H1 (cell line): ENCODE data around the gene DNAL1. TPM values are rescaled to one million over a fixed set of nuclear protein-coding genes. Genes with fewer than 3 reads are reported as not detected.

ENCODE experiments used
- CTCF ChIA-PET: fragments of 300-600 bp; sonication (Branson Sonifier 250); formaldehyde crosslinking; loops from one replicate; lab custom pipeline; 2021; ENCODE audit not compliant: partially characterized antibody; lab: Charles Lee
- POLR2A ChIA-PET: fragments of 300-600 bp; sonication (Branson Sonifier 250); formaldehyde crosslinking; loops from one replicate; lab custom pipeline; 2021; ENCODE audit warnings: inconsistent platforms; ENCODE audit not compliant: partially characterized antibody; lab: Charles Lee
- DNase-seq, 2 experiments: peaks; one replicate each; pipeline versions ENCODE4 v3.0.0 to v3.0.0-alpha.2; 2010 to 2022; ENCODE audit warnings: low spot score in 2 of 2, low read depth in 1 of 2, mixed read lengths in 1 of 2
- FAIRE-seq: peaks from 2 replicates; lab custom pipeline; 2011; peaks lifted over from hg19 to GRCh38; lab: Jason Lieb, UNC
- H2AFZ ChIP-seq: 2 replicates; pipeline ENCODE4 v1.8.1; 2012; ENCODE audit warnings: low read length, inconsistent platforms
- H2AK5ac ChIP-seq: 2 replicates; pipeline ENCODE4 v1.6.1; 2013; ENCODE audit warnings: low read depth, low read length
- H2BK120ac ChIP-seq: replicated peaks from 2 replicates; pipeline ENCODE3; 2013; ENCODE audit warnings: low read depth, low read length, inconsistent platforms
- H2BK12ac ChIP-seq: 2 replicates; pipeline ENCODE4 v1.6.1; 2013; ENCODE audit warnings: low read depth, low read length
- H2BK15ac ChIP-seq: 2 replicates; pipeline ENCODE4 v1.6.1; 2013; ENCODE audit warnings: low read length
- H2BK20ac ChIP-seq: 2 replicates; pipeline ENCODE4 v1.6.1; 2013; ENCODE audit warnings: low read length
- H2BK5ac ChIP-seq: 2 replicates; pipeline ENCODE4 v1.6.1; 2013; ENCODE audit warnings: low read depth, low read length
- H3K14ac ChIP-seq: 2 replicates; pipeline ENCODE4 v1.6.1; 2013; ENCODE audit warnings: inconsistent platforms; ENCODE audit not compliant: insufficient read length
- H3K18ac ChIP-seq: 2 replicates; pipeline ENCODE4 v1.6.1; 2013; ENCODE audit warnings: low read length; ENCODE audit errors: extremely low read depth
- H3K23ac ChIP-seq: 2 replicates; pipeline ENCODE4 v1.6.1; 2013; ENCODE audit warnings: inconsistent platforms; ENCODE audit not compliant: insufficient read length
- H3K23me2 ChIP-seq: 2 replicates; pipeline ENCODE4 v1.6.1; 2013; ENCODE audit warnings: low read depth, low read length
- H3K27ac ChIP-seq: 2 replicates; pipeline ENCODE4 v1.6.1; 2011; ENCODE audit warnings: low read depth, low read length, inconsistent platforms
- H3K27me3 ChIP-seq, 4 experiments: replicated peaks in 1 of 4; 1 replicate in 1 of 4; 2 replicates in 3 of 4; pipeline versions ENCODE4 v1.6.1 to v1.8.1; 2011 to 2013; ENCODE audit warnings: low read length in 3 of 4, mild to moderate bottlenecking in 3 of 4, inconsistent platforms in 2 of 4, mixed read lengths in 2 of 4, moderate library complexity in 1 of 4; ENCODE audit not compliant: control insufficient read depth in 3 of 4, insufficient read depth in 3 of 4; ENCODE audit errors: extremely low read depth in 1 of 4
- H3K36me3 ChIP-seq, 4 experiments: 2 replicates each; pipeline versions ENCODE4 v1.6.1 to v1.8.1; 2011 to 2013; ENCODE audit warnings: mild to moderate bottlenecking in 4 of 4, low read length in 3 of 4, moderate library complexity in 2 of 4, control low read depth in 1 of 4, inconsistent platforms in 1 of 4; ENCODE audit not compliant: insufficient read depth in 4 of 4, control insufficient read depth in 2 of 4
- H3K4ac ChIP-seq: replicated peaks from 2 replicates; pipeline ENCODE3; 2013; ENCODE audit warnings: low read length, low read depth, mixed read lengths, inconsistent platforms; ENCODE audit not compliant: insufficient read length
- H3K4me1 ChIP-seq, 4 experiments: replicated peaks in 1 of 4; 1 replicate in 1 of 4; 2 replicates in 3 of 4; pipeline versions ENCODE4 v1.6.1 to v1.8.1; 2011 to 2013; ENCODE audit warnings: low read length in 3 of 4, inconsistent platforms in 2 of 4, mixed read lengths in 1 of 4; ENCODE audit not compliant: insufficient read depth in 4 of 4, control insufficient read depth in 3 of 4
- H3K4me2 ChIP-seq, 2 experiments: 2 replicates each; pipeline versions ENCODE4 v1.6.1 to v1.8.1; 2011 to 2013; ENCODE audit warnings: low read depth in 2 of 2, low read length in 2 of 2, control low read depth in 1 of 2, inconsistent platforms in 1 of 2, mild to moderate bottlenecking in 1 of 2; ENCODE audit not compliant: insufficient read depth in 1 of 2
- H3K4me3 ChIP-seq, 4 experiments: fragments of 200-600, 300-600 bp in 1 of 4; sonication (generic), shearing (Covaris generic), sonication (Bioruptor Twin) in 1 of 4; 2 replicates each; pipeline versions ENCODE4 v1.5.1 to v1.8.1; 2011 to 2016; ENCODE audit warnings: low read length in 4 of 4, low read depth in 3 of 4, control low read depth in 2 of 4, inconsistent platforms in 2 of 4, mild to moderate bottlenecking in 2 of 4, mixed read lengths in 1 of 4, moderate library complexity in 1 of 4; ENCODE audit not compliant: insufficient read depth in 2 of 4; ENCODE audit errors: extremely low read depth in 1 of 4
- H3K56ac ChIP-seq: replicated peaks from 2 replicates; pipeline ENCODE3; 2013; ENCODE audit warnings: low read depth, mild to moderate bottlenecking, mixed read lengths, low read length, inconsistent platforms; ENCODE audit not compliant: insufficient read length
- H3K79me1 ChIP-seq: 2 replicates; pipeline ENCODE4 v1.6.1; 2013; ENCODE audit warnings: low read depth, low read length, control low read depth
- H3K79me2 ChIP-seq, 2 experiments: 2 replicates each; pipeline versions ENCODE4 v1.6.1 to v1.8.1; 2012 to 2013; ENCODE audit warnings: low read length in 2 of 2, mild to moderate bottlenecking in 2 of 2, inconsistent platforms in 1 of 2; ENCODE audit not compliant: insufficient read depth in 2 of 2, control insufficient read depth in 1 of 2
- H3K9ac ChIP-seq, 4 experiments: replicated peaks in 1 of 4; 1 replicate in 1 of 4; 2 replicates in 3 of 4; pipeline versions ENCODE4 v1.6.1 to v1.8.1; 2011 to 2013; ENCODE audit warnings: low read depth in 3 of 4, low read length in 3 of 4, control low read depth in 2 of 4, mild to moderate bottlenecking in 2 of 4, moderate library complexity in 2 of 4, inconsistent platforms in 1 of 4; ENCODE audit errors: extremely low read depth in 1 of 4
- H3K9me3 ChIP-seq, 2 experiments: 2 replicates each; pipeline versions ENCODE4 v1.6.1 to v1.8.1; 2012 to 2013; ENCODE audit warnings: mild to moderate bottlenecking in 2 of 2, moderate library complexity in 2 of 2, control low read depth in 1 of 2, inconsistent platforms in 1 of 2, low read depth in 1 of 2, low read length in 1 of 2, mixed read lengths in 1 of 2; ENCODE audit not compliant: insufficient read depth in 2 of 2
- H4K20me1 ChIP-seq, 2 experiments: replicated peaks in 1 of 2; 2 replicates each; pipeline versions ENCODE3 to v1.8.1; 2011 to 2013; ENCODE audit warnings: inconsistent platforms in 2 of 2, low read length in 2 of 2, mild to moderate bottlenecking in 1 of 2; ENCODE audit not compliant: insufficient read depth in 2 of 2, control insufficient read depth in 1 of 2
- H4K5ac ChIP-seq: 2 replicates; pipeline ENCODE4 v1.6.1; 2013; ENCODE audit warnings: low read length, low read depth, mixed read lengths, inconsistent platforms; ENCODE audit not compliant: insufficient read length
- H4K8ac ChIP-seq: 2 replicates; pipeline ENCODE4 v1.8.0; 2013; ENCODE audit warnings: mild to moderate bottlenecking, moderate library complexity, low read length, inconsistent platforms; ENCODE audit not compliant: insufficient read depth; ENCODE audit errors: extremely low read depth
- H4K91ac ChIP-seq: replicated peaks from 2 replicates; pipeline ENCODE3; 2013; ENCODE audit warnings: low read length, mixed read lengths, inconsistent platforms; ENCODE audit not compliant: insufficient read length
- JUND ChIP-seq: IDR thresholded peaks from 2 replicates; pipeline ENCODE4 v1.6.1; 2011; ENCODE audit warnings: mild to moderate bottlenecking, improper control_type of control experiment, low read length
- KDM4A ChIP-seq: IDR thresholded peaks from one replicate; pipeline ENCODE4 v1.7.1; 2012; ENCODE audit warnings: low read depth, mild to moderate bottlenecking, moderate library complexity, low read length, inconsistent platforms; ENCODE audit not compliant: severe bottlenecking
- KDM5A ChIP-seq: fragments of 200-600 bp; IDR thresholded peaks from 2 replicates; pipeline ENCODE4 v1.7.1; 2012; ENCODE audit warnings: mild to moderate bottlenecking, low read length, inconsistent platforms, mixed read lengths
- MAFK ChIP-seq: IDR thresholded peaks from 2 replicates; pipeline ENCODE4 v1.6.1; 2012; ENCODE audit warnings: low read depth, mild to moderate bottlenecking, improper control_type of control experiment, low read length
- NANOG ChIP-seq: IDR thresholded peaks from 2 replicates; pipeline ENCODE4 v1.6.1; 2011; ENCODE audit warnings: low read length, low read depth, mild to moderate bottlenecking, inconsistent platforms; ENCODE audit not compliant: insufficient read depth, poor library complexity, severe bottlenecking
- PHF8 ChIP-seq: fragments of 200-600 bp; sonication (generic); conservative IDR thresholded peaks from 2 replicates; pipeline ENCODE4 v1.7.1; 2012; ENCODE audit warnings: low read depth, mild to moderate bottlenecking, inconsistent platforms, low read length, moderate library complexity
- RNF2 ChIP-seq: fragments of 200-900, 300-1000 bp; sonication (generic); IDR thresholded peaks from 2 replicates; pipeline ENCODE4 v1.7.1; 2016; ENCODE audit warnings: borderline replicate concordance, low read depth, mild to moderate bottlenecking, antibody characterized with exemption, low read length; ENCODE audit not compliant: poor library complexity, severe bottlenecking; ENCODE audit errors: missing control alignments
- SRF ChIP-seq: IDR thresholded peaks from 2 replicates; pipeline ENCODE4 v1.6.1; 2011; ENCODE audit warnings: mild to moderate bottlenecking, low read depth, low read length, moderate library complexity
- TAF1 ChIP-seq: IDR thresholded peaks from 2 replicates; pipeline ENCODE4 v1.6.1; 2011; ENCODE audit warnings: mild to moderate bottlenecking, low read depth, low read length
- TAF7 ChIP-seq: optimal IDR thresholded peaks from 2 replicates; pipeline ENCODE3; 2011; ENCODE audit warnings: low read depth, mild to moderate bottlenecking, inconsistent platforms, low read length, moderate library complexity, borderline replicate concordance
- TBP ChIP-seq: IDR thresholded peaks from 2 replicates; pipeline ENCODE4 v1.6.1; 2011; ENCODE audit warnings: low read depth, low read length, improper control_type of control experiment
- TCF12 ChIP-seq: IDR thresholded peaks from 2 replicates; pipeline ENCODE4 v1.6.1; 2011; ENCODE audit warnings: low read depth, mild to moderate bottlenecking, low read length
- TEAD4 ChIP-seq: IDR thresholded peaks from 2 replicates; pipeline ENCODE4 v1.6.1; 2012; ENCODE audit warnings: low read depth, low read length, inconsistent platforms, mixed read lengths
- YY1 ChIP-seq: IDR thresholded peaks from 2 replicates; pipeline ENCODE4 v1.6.1; 2011; ENCODE audit warnings: low read depth, mild to moderate bottlenecking, low read length
- WGBS, 2 experiments: shearing (Covaris generic) in 1 of 2; methylation state at CpG; one replicate each; pipeline versions ENCODE4 v1.1.6 to v1.1.7; 2013 to 2015; ENCODE audit warnings: low lambda C conversion rate in 2 of 2, mixed read lengths in 2 of 2, inconsistent platforms in 1 of 2, low coverage in 1 of 2, missing lambda C conversion rate in 1 of 2; ENCODE audit not compliant: insufficient replicate concordance in 2 of 2, insufficient coverage in 1 of 2, insufficient read length in 1 of 2; ENCODE audit errors: extremely low coverage in 1 of 2, missing lambda C conversion rate in 1 of 2; 5-methylcytosine and 5-hydroxymethylcytosine counted together
- polyA plus RNA-seq, 7 experiments: library from polyadenylated mRNA; depleted of rRNA in 3 of 7; stranded (reverse) in 5 of 7; unstranded in 2 of 7; fragments of >200 nt in 5 of 7; fragments of 200-250 nt in 2 of 7; gene quantifications; 1 replicate in 5 of 7; 2 replicates in 1 of 7; 4 replicates in 1 of 7; pipeline versions ENCODE4 v1.2.1 to v1.2.3, GENCODE V29; 2011 to 2013; ENCODE audit warnings: missing spikeins in 2 of 7, mixed read lengths in 2 of 7
- total RNA-seq: library from RNA; stranded (reverse); fragmentation: NEBNext Ultra II Directional; extraction: Animal tissue kit (Norgen Biotek cat#: 25700); gene quantifications from 2 replicates; pipeline ENCODE4 v1.2.1, GENCODE V29; 2021

DNAL1 gene
- total and polyA plus RNA-seq, 2 of the 8 experiments (the other 6 are each of a cell fraction or from before 2014, with no cell fraction given), result 2.8 to 16.8 TPM

GRCh38 chr14:73662487-73662943, 17.7 kb downstream of the DNAL1 start:
- Histone ChIP-seq H3K79me2 (no peaks in the 10 kb centered on the region), H3K23ac (no peak overlapping the region), H3K14ac (no peak overlapping the region), H3K27ac (0 out of 2 replicates have a peak overlapping the region, but pooled peaks have one; percentile 3), H3K27me3 (no peaks in the 10 kb centered on the region), H3K23me2 (no peaks in the 10 kb centered on the region), H3K4me1 (no peaks in the 10 kb centered on the region), H2BK5ac (no peak overlapping the region), H3K4ac (no peak overlapping the region), H2BK15ac (no peak overlapping the region), H3K4me2 (no peak overlapping the region), H2BK120ac (no peak overlapping the region), H3K4me3 (no peak overlapping the region), H3K18ac (no peak overlapping the region), H2AK5ac (no peak overlapping the region), H3K9me3 (no peaks in the 10 kb centered on the region), H4K8ac (no peak overlapping the region), H3K79me1 (no peaks in the 10 kb centered on the region), H4K91ac (no peak overlapping the region), H2BK20ac (no peak overlapping the region), H2BK12ac (no peak overlapping the region), H3K56ac (no peak overlapping the region), H3K9ac (no peak overlapping the region), H3K36me3 (no peaks in the 10 kb centered on the region; a peak in 1 of 8 replicates), H4K20me1 (no peaks in the 10 kb centered on the region), H4K5ac (no peak overlapping the region), H2AFZ (no peak overlapping the region)
- CTCF ChIA-PET, result interaction anchor here (0.9 to 1.5 kb wide), 9 partner anchors 9 to 66 kb away, joined by 3 to 6 read pairs (median 3); no protein-coding TSS in a partner anchor
- DNase-seq (peak in 1 of 2 experiments; percentile 39), FAIRE-seq (peak; percentile 50)
- 89% methylated on average over 1 of the region's 1 CpG; no CpG with 5 or more reads in 1 of the 2 experiments for whole genome bisulfite sequencing, 2 experiments
- POLR2A ChIA-PET, result interaction anchor here (0.8 to 1.2 kb wide), 2 partner anchors 12 to 158 kb away, joined by 3 read pairs; no protein-coding TSS in a partner anchor
- TF ChIP-seq MAFK, result no peak
- TF ChIP-seq KDM4A, result no peak
- TF ChIP-seq JUND, result peak; percentile 91
- no peak for TF ChIP-seq KDM5A
- no peak for TF ChIP-seq TCF12
- TF ChIP-seq TBP, result no peak
- TF ChIP-seq YY1, result 0 out of 2 replicates have a peak, but pooled peaks have one; percentile 13
- no peak for TF ChIP-seq PHF8
- no peak for TF ChIP-seq NANOG
- 0 out of 2 replicates have a peak, but pooled peaks have one; percentile 15 for TF ChIP-seq TAF1
- TF ChIP-seq TAF7, result no peak
- peak; percentile 80 for TF ChIP-seq TEAD4
- TF ChIP-seq RNF2, result no peak
- TF ChIP-seq SRF, result peak; percentile 81
